RKO (cell line): Measurements from ENCODE around the gene PAAF1.

Experiments used
- DNase-seq: peaks from one replicate; pipeline ENCODE4 v3.0.0-alpha.2; 2016; ENCODE audit warnings: low spot score

The PAAF1 gene

DNA sequence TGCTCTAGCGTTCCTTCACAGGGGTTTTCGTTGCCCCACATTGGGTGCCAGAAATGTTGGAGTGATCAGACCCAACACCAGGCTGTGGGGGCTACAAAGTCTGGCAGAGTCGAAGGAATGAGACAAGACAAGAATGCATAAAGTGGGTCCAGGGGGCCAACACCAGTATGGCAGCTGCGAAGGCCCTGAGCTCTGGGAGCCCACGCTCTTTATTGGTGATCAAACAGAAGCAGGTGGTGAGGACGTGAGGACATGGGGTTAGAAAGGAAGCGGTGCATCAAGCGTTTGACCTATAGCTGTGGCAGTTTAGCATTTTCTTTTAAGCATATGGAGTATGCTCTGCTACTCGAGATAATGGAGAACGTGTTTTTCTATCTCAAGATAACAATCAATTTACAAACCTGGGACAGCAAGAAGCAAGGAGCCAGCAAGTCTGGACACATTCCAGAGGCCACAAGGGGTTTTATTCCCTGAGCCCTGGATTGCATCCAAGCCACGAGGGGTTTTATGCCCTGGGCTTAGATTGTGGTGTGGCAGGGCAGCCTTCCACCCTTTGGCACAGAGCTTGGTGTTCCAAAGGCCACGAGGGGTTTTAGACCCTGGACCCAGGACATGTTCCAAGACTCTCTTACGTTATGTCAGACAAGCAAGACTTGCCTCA, 70.1 kb downstream of the PAAF1 start:
- DNase-seq = no peak

- no peak for DNase-seq
These were observed 72.4 kb downstream of the PAAF1 start for GRCh38 chr11:73949246-73949645.

DNA sequence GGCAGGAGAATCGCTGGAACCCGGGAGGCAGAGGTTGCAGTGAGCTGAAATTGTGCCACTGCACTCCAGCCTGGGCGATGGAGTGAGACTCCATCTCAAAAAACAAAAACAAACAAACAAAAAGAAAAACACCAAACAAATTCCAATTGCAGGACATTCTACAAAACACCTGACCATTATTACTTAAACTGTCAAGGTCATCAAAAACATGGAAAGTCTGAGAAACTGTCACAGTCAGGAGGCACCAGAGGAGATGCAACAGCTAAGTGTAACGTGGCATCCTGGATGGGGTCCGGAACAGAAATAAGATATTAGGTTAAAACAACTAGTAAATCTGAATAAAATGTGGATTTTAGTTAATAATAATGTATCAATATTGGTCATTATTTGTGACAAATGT, 73.1 kb downstream of the PAAF1 start:
- no peak for DNase-seq

- peak; percentile 68 for DNase-seq
These were observed 74.3 kb downstream of the PAAF1 start, which contains the start of gene DNAJB13 for GRCh38 chr11:73950869-73951710. DNAJB13 (plus strand) TSS chr11:73951026; CDS start chr11:73951070, 44 bp downstream.

GRCh38 chr11:73951797-73952196, 75.0 kb downstream of the PAAF1 start:
- DNase-seq = no peak

DNA sequence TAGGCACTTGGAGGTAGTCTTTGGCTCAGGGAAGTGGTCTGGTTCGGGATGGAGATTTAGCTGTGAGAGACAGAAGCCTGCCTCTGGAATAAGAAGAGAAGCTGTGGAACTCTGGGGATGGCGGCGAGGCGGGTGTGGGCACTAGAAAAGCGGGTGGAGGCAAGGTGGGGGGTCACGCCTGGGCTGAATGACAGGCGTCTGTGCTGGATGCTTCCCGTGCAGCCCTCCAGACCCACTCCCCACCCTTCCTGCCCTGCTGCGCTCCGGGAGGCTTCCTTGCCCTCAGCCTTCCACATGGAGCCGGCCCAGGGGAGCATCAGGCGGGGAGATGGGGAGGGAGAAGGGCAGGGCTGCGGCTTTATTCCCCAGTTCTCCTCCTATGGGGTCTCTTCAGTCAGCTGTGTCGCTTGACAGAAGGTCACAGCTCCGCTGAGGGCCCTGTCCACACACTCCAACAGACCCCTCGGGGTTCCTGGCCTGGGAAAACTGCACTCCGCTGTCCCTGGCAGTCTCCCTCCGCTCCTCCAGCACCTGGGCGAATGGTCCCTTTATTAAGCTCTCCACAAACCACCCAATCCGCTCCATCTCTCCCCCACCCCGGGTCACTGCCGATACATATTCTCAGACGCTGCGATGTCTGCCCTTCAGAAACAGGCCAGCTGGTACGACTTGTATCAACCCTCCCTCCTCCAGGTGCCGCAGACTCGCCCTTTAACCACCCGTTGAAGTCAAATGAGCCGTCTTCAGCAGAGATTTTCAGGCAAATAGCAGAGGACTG, 80.3 kb downstream of the PAAF1 start:
- no peak for DNase-seq

DNA sequence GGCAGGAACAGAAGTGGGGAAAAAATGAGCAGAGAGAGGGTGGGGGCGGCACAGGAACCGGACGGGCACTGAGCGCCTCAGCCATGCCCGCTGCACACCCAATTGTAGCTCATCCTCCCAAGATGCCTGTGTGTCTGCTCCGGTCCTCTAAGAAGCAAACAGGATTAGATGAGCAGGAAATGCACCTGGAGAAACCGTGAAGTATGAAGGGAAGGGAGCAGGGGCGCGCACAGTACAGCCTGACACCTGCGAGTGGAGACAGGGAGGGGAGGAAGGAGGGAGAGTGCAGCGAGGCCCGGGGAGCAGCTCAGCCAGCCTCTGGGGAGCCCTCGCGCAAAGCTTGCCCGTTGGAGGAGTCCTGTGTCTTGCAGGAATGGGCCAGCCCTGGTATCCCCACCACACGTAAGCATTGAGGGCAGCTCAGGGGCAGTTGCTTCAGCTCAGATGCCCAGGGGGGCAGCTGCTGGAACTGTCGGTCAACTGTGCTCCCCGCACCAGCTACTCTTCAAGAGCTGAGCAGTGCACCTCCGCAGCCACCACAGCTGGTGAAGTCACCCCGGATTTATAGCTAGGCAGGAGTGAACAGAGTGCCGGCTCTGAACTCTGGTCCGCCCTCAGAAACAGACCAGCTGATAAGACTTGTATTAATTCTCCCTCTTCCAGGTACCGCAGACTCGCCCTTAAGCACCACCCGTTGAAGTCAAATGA, 81.0 kb downstream of the PAAF1 start:
- no peak for DNase-seq

GRCh38 chr11:73958521-73959141, 81.8 kb downstream of the PAAF1 start:
- no peak for DNase-seq

GRCh38 chr11:73961321-73961720, 84.5 kb downstream of the PAAF1 start:
- DNase-seq = no peak

DNA sequence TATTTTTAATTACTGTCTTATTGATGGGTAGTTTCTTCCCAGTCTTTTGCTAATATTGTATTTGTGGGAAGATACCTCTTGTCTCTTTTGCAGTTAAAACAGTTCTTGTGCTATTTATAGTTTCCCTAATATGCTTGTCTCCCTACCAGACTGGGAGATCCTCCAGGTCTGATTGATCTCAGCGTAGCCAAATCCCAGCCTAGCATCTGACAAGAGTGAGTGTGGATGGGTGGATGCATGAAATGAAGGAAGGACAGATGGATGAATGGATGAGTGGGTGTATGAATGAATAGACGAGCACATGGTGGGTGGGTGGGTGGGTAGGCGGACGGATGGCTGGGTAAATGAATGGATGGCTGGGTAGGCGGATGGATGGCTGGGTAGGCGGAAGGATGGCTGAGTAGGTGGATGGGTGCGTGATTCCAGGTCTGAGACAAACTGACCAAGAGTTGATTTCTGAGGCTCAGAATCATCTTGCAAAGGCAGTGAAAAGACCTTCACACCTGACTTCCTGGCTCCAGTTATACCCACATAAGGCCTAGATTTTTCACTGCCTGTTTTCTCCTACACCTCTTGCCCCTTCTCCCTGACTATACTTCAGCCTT, 85.4 kb downstream of the PAAF1 start:
- no peak for DNase-seq

- DNase-seq = no peak
These were observed 87.1 kb downstream of the PAAF1 start for GRCh38 chr11:73963861-73964260.

GRCh38 chr11:73965076-73965763, 88.4 kb downstream of the PAAF1 start:
- no peak for DNase-seq

DNA sequence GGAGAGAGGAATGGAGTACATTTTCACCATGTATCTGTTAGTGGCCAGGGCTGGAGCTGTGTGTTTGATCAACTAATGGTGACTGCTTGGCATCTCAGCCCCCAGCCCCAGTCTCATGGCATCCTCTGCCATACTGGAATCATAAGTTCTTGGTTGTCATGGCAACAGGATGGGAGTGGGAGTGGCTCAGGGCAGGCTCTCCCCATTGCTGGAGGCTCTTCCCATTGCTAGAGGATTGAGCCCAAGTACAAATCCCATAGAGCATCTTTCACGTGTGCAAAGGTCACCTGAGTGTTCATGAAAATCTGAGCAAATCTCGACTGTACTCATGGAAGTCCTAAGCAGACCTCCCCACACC, 88.9 kb downstream of the PAAF1 start:
- no peak for DNase-seq

GRCh38 chr11:73968356-73968966, 91.7 kb downstream of the PAAF1 start:
- DNase-seq = no peak

GRCh38 chr11:73969091-73969490, 92.3 kb downstream of the PAAF1 start:
- DNase-seq = no peak

- DNase-seq = no peak
These were observed 93.4 kb downstream of the PAAF1 start for GRCh38 chr11:73969991-73970800.

- no peak for DNase-seq
These were observed 94.4 kb downstream of the PAAF1 start for GRCh38 chr11:73971175-73971719.

DNA sequence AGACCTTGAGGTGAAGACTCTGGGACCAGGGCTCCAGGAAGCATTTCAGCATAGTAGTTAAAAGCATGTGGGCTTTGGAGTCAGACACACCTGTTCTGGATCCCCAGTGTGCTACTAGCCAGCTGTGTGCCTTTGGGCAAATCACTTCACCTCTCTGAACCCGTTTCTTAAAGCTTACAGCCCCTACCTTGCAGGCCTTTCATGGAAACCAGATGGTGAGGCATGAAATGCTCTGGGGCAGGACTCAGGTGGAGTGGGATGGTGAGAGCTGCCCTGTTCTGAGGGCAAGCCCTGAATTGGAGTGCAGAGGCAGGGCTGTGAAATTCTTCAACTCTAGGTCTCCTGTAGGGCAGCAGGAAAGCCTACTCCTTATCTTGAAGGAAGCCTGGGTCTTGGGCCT, 95.4 kb downstream of the PAAF1 start:
- DNase-seq = no peak
